GM12864 (cell line): Measurements from ENCODE around the gene GIGYF2.

Experiments
- DNase-seq: peaks from one replicate; pipeline ENCODE4 v3.0.0-alpha.2; 2011; ENCODE audit warnings: low read depth
- H3K4me3 ChIP-seq: 2 replicates; pipeline ENCODE4 v1.5.1; 2011; ENCODE audit warnings: mild to moderate bottlenecking, low read depth, low read length, control low read depth
- CTCF ChIP-seq: IDR thresholded peaks from 2 replicates; pipeline ENCODE4 v1.5.1; 2011; ENCODE audit warnings: low read depth, mild to moderate bottlenecking, moderate library complexity, low read length, control low read depth, inconsistent platforms; ENCODE audit errors: missing control alignments

The GIGYF2 gene

GRCh38 chr2:232870018-232870765 is 173.1 kb downstream of the GIGYF2 start, which contains the start of gene SNORC:
Gene SNORC, plus strand, starts transcription at chr2:232870264. Its CDS starts 78 bp downstream, at chr2:232870342.
- TF ChIP-seq CTCF = no peak
- H3K4me3 ChIP-seq = no peak within 1 kb of the TSS
- DNase-seq = no peak

- no peak overlapping the region for H3K4me3 ChIP-seq
- TF ChIP-seq CTCF = no peak
- no peak for DNase-seq
These were observed 173.7 kb downstream of the GIGYF2 start for GRCh38 chr2:232870766-232871371.

GRCh38 chr2:232871418-232871834 is 174.3 kb downstream of the GIGYF2 start:
- no peak for TF ChIP-seq CTCF
- DNase-seq = no peak
- H3K4me3 ChIP-seq = no peak overlapping the region

GRCh38 chr2:232871835-232872736 is 175.0 kb downstream of the GIGYF2 start:
- TF ChIP-seq CTCF = no peak
- H3K4me3 ChIP-seq = no peak overlapping the region
- DNase-seq = no peak

- no peak for DNase-seq
- H3K4me3 ChIP-seq = no peak overlapping the region
- no peak for TF ChIP-seq CTCF
These were observed 175.7 kb downstream of the GIGYF2 start for GRCh38 chr2:232872826-232873225.

GRCh38 chr2:232873292-232873908 is 176.3 kb downstream of the GIGYF2 start:
- H3K4me3 ChIP-seq = no peak overlapping the region
- TF ChIP-seq CTCF = no peak
- DNase-seq = no peak
